ENCODE results near the gene NEDD9.

The NEDD9 gene

DNA sequence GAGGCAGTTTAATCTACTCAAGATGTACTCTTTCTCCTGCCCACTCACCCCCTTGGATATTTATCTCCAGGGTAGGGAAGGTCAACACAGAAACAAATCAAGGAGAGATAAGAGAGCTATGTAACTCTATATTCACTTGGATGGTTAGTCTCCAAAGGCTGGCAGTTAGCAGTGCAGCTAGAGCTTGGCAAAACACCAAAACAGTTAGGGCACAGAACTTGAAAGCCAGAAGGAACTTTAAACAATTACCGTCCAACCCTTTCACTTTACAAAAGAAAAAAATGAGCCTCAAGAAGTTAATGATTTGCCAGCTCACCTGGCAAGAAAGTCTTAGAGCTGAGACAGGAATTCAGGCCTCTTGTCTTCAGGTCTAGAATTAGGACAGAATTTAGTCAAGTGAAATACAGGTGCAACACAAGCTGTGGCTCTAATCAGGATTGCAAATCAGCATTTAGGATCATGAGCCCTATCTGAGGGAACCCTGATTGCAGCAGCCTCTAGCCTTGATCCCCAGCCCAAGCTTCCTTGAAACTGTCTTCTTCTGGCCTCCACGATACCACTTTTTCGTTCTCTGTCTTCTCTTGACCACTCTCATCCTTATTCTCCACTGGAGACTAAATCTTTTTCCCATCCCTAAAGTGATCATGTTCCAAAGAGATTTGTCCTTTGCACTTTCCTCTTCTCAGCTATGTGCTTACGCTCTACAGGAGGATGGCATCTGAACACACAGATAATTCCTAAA is 14.9 kb downstream of the NEDD9 start:
- no peak for FAIRE-seq

DNA sequence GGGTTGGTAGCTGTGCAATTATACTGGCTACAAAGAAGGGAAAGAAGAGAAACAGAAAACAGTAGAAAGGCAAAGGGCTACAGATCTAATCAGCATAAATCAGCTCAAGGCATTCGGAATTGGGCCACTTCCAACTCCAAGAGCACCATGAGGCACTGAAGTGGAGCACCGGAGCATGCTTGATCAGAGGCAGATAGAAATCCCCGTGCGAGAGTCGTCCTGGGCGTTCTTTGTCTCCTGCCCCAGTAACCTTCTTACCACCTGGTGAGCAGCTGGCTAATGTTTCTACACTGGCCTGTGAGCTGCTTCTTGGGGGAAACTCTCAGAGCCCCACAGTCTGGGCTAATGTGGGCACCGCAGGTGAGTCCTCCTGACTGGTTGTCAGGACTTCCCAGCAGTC is 16.7 kb downstream of the NEDD9 start:
- FAIRE-seq = no peak

DNA sequence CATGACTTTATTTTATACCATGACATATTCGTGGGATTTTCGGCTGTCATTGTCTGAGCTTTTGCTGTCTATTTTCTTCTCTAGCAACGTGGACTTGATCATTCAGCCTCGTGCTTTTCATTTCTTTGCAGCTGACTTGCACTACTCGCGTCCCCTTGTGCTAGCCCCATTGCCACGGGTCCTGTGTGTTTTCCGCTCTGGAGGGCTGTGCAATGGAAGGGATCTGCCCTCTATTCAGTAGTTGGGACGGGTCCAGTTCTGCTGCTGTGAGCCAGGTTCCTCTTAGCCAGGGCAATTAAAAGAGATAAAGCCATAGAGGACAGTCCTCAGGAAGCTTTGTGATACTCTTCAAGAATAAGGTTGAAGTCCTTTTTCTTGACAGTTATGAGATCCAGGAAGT is 17.6 kb downstream of the NEDD9 start:
- FAIRE-seq = no peak

DNA sequence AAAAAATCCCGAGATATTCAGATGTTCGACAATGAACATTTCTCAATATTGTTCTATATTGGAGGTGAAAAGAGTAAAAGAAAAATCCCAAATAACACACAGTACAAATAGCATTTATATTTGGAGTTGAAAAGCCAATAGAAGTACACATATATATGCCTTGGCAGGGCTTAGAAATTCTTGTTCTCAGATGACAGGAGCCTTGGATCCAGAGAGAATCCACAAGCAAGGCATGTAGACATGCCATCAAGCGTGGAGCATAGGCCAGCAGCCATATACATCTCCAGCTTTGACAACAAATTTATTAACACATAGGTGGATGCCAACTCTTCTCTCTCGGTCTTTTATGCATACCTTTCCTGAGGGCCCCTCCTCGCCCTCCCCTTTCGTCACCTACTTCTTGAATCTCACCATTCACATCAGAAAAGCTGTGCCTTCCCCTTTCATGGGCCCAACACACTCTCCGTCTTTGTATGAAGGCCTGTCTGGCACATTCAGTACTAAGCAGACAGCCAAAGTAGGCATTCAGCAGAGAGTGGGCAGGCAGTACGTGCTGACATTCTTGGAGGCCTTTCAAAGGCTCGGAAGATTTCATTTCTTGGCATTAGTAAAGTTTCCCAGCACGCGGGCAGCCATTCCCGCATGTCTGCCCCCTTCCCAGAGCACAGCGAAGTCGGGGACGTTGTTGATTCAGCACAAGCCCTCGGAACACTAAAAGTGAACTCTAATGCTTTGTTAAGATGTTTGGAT is 18.2 kb downstream of the NEDD9 start:
- FAIRE-seq = no peak

DNA sequence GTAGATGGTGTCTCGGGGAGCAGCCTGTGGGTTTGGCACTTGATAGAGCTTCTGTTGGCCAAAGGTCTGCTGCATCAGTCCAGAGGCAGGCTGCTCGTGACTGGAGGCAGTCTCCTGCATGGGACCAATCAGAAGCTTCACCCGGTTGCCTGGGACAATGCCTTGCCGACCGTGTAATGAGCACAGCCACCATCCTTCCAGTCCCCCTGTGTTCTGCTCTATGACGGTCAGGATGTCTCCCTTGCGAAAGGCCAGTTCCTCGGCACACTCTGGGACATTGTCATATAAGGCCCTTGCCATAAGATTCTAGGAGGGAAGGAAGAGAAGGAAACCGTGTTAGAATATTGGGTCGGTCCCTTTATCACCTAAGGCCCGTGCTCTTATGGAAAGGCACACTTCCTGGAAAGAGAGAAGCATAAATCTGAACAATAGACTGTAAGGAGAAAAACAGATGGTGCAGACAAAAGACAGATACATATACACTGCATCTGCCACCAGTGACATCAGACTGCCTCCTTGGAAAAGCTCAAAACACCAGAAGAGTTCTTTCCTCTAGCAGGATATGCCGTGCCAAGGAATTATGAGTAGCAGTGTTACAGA is 18.9 kb downstream of the NEDD9 start:
- no peak for FAIRE-seq

DNA sequence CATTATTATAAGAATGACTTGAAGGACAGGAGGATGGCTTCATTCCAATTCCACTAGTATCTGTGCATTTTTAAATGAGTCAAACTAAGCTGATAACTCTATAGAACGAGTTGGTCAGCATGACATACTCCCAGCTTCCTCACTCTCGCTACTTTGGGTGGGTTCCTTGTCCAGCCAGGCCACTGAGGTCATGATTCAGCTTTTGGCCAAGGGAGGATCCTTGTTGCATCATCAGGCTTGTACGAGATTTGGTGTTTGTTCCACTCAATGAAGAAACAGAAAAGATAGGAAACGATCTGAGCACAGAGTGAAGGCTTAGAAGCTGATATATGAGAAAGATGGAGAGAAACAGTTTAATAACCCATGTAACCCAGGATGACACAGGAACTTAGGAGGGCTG is 19.8 kb downstream of the NEDD9 start:
- no peak for FAIRE-seq

DNA sequence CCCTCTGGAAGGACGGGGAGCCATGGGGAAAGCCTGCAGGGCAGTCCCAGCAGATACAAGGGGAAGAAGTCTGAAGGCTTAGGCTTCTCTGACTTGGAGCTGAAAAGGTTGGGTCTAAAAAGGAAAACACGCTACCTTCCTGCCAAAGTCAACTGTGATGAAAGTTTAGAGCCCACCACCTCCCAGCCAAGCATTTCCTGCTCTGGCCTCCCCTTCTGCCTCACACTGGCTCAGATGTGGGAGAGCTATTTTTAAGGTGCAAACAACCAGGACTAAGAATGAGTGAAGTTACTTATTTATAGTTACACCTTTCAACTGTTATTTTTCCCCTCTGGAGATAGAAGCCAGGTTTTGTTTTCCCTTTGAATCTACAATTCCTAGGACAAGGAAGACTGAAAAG is 21.2 kb downstream of the NEDD9 start:
- no peak for FAIRE-seq

DNA sequence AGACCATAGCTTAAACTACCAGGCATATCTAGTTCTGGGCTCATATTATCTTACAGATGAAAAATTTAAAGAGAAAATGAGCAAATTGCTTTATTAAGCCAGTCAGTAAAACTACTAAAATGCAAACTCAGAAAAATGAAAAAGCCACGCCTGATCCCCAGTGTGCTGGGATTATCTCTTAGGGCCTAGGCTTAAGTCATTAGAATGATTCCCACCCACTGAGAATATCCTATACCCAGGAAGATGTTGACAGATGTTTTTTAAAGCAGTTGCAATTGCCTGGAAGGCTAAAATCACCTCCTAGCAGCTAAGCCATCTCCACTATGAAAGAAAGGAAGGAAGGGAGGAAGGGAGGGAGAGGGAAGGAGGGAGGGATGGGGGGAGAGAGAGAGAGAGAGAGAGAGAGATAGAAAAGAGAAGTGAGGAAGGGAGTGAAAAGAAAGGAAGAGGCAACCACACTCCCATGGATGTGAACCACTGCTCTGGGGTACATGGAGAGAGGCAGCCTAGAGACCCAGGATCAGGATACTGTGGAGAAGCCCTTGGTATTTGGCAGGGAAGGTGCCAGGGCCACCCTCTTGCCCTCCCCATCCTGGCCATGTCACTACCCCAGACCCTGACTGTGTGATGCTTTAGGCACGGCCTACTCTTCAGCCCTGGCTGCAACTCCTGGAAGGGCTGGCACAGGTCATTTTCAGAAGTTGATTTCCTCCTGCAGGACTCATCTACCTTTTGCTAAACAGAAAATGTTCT is 21.9 kb downstream of the NEDD9 start:
- FAIRE-seq = no peak

DNA sequence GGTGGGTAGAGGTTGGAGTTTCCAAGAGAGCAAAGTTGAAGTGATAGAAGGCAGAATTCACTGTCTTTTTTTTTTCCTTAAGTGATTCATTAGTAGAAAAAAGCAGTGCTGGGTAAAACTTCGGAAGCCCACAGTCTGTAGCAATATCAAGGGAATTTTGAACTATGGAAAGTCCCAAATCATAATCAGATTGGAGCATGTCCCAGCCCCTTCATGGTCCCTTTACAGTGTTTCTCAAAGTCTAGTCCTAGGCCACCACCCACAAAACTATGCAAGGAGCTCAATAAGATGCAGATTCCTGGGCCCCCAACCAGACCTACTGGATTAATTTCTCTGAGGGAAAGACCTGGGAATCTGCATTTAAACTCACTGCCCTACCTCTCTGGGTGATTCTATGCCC is 22.6 kb downstream of the NEDD9 start:
- no peak for FAIRE-seq

DNA sequence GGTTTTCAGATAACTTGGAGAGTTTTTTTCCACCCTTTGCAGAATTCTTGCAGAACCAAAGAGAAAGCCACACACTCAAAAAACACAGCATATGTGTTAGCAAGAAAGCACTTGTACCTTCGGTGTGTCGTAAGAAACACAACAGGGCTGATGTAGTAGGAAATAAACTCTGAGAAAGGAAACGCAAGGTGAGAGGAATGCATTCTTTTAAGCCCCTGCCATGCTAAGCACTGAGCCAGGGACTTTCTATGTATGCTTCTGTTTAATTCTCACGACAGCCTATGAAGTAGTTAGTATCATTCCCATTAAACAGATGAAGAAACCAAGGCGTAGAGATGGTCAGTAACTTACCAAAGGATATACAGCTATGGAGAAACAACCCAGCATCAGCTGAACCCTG is 23.1 kb downstream of the NEDD9 start:
- FAIRE-seq = no peak

DNA sequence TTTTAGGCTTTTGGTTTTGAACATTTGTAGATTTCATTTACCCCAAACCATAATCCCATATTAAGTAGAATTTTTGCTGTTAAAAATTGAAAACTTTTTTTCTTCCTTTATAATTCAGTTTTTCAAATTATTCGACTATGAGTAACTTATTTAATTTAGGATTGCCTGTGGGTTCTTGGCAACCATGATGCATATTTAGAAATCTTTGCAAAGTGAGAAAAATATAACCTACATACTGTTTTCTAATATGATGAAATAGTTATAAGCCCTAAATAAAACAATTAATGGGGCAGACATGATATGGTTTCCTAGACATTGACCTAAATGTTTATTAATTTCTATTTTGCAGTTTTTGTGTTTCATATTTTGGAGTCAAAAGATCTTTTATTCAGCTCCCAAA is 23.6 kb downstream of the NEDD9 start:
- FAIRE-seq = no peak

DNA sequence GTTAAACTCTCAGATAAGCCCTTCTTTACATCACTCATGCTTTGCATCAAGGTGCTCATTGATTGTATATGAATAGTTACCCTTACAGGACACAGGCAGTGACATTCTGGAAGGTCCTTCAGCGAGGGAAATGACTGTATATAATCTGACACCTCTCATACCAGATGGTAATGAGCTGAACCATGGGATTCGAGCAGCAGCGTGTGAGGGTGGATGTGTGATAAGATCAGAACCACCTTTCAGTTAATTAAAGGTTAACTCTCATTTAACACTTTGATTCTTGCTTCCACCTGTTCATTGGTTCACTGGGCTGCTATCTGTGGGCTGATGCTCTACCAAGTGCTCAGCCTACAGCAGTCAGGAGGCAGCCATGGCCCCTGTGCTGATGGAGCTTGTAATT is 24.2 kb downstream of the NEDD9 start:
- FAIRE-seq = no peak

DNA sequence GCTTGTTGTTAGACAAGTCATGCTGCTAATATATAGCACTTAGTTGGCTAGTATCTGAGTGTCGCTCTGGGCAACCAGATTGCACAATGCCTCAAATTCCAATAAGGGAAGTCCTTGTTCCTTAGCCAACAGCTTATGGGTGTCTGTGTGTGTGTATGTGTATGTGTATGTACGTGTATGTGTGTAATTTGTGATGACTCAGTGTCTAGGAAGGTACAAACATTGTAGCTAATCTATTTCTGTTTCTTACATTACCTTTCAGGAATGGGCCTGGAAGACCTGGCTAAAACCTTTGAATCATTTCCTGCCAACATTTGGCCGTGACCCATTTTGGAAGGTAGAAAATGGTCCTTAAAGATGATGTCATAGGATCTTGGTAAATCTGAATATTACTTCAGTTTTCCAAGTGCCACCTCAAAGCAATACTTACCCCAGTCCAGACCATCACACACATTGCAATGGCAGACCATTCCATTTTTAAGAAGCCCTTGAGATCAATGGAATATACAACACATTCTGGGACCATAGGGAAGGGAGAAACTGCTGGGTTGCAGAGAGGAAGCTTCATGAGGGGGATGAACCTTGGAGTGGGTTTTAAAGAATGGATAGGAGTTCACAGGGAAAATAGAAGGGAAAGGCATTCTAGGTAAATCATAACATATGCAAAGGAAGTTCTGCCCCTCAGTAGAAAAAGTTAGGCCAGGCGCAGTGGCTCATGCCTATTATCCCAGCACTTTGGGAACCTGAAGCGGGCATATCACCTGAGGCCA is 25.1 kb downstream of the NEDD9 start:
- no peak for FAIRE-seq

DNA sequence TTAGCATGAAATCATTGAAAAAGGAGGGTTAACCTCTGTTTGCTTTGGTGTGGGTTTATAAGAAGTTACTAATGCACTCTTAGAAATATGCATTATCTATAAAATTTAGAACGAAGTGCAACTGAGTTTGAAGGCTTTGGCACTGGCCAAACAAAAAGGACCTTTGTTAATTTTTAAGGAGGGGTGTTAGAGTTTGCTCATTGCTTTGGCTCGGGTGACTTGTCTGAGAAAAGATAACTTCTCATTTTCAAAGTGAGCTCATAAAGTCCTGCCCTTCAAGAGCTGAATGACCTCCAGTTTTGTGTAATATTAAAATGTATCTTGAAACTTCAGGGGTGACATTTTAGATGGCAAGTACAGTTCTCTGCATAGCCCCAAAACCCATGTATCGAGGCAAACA is 25.9 kb downstream of the NEDD9 start:
- no peak for FAIRE-seq

DNA sequence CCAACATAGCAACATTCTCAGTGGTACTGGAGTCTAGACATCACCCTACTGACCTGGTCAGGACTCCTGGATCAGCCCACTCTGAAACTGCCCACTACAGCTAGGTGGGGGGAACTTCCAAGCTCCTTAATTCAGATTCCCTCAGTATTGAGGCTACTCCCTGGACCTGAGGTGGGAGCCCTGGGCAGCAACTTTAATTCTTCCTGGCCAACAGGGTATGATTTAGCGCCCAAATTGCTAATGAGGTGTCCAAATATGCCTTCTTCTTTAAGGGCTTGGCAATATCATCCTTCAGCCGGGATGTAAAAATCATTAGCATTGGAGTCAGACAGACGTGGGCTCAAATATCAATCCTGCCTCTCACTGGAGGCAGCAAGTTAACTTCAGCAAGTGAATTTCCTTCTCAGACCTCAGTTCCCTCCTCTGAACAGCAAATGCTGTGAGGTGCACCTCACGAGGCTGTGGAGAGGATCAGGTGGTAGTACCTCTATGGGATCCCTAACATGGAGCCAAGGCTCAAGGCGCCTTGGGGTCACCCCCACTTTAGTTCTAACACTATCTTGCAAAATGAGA is 27.6 kb downstream of the NEDD9 start:
- FAIRE-seq = no peak

DNA sequence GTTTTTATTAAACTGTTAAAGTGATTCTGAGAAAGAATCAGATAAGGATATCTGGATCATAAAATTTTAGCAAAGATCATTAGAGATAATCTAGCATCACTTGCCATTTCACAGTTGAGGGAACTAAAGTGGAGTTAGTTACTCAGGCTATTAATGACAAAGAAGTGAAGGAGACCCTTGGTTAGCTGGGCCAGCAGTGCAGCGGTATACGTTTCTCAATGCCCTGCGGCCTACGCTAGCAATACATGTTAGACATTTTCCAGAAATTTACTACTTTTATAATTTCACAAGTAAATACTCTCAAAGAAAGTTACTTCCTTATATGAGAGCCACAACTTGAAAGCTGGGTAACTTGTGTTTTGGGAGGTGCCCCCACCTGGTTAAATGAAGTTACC is 28.5 kb downstream of the NEDD9 start:
- FAIRE-seq = no peak

DNA sequence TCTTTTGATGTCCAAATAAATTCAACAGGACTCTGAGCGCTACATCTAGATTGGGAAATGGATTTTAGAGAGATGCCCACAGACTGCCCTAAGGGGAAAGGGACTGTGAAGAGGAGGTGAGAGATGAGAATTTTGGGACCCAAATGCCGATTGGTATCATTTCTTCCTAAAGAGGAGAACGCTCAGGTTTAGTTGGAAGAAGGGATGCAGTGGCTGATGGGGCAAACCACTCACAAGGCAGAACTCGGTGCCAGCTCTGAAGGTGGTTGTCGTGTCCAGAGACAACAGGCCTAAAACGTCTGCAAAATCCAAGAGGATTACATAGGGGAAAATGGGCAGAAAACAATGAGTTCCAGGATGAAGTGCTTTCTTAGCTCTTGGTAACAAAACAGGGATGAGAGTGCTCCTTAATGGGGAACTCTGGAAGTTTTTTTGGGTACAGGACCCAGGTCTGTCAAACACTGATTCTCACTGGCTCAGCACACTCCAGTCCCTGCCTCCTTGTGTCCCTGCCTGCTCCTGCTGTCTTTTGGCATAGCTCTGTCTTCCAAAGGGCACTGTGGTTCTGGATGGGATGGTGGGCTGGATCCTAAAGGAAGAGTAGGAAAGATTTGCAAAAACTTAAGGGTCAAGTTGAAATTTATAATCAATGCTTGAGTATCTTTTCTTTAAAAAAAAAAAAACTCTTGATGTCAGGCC is 29.0 kb downstream of the NEDD9 start:
- FAIRE-seq = no peak

DNA sequence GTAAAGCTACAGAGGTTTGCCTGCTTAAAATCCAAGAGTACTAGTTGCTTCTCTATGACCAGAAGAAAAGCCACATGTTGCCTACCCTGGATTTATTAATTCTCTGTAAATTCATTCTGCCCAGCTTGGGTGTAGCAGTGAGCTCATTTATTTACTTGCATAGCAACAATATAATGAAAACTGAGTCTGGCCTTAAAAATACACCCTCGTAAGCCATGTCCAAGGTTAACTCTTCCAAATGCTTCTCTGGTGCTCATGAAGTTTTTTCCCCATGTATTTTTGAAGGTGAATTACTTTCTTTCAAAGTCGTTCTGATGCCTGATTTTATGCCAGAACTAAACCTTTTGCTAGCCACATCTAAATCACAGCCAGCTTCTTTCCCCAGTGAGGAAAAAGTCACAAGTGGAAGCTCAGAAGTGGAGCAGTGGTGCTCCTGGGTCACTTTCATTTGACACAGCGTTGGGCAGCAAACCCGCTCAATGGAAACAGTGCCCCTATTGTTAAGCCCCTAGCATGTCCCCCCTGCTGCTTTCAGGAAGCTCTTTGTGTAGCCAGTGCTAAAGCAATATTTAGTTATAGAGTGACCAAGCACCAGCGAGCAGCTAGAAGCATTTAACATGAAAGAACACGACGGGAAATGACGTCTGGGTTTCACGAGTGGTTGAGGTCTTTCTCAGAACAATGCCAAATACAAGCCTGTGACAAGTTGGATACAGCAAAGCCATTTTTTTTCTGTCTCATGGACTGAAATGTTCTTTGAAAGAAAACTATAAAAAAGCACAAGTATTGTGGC is 29.8 kb downstream of the NEDD9 start:
- no peak for FAIRE-seq

DNA sequence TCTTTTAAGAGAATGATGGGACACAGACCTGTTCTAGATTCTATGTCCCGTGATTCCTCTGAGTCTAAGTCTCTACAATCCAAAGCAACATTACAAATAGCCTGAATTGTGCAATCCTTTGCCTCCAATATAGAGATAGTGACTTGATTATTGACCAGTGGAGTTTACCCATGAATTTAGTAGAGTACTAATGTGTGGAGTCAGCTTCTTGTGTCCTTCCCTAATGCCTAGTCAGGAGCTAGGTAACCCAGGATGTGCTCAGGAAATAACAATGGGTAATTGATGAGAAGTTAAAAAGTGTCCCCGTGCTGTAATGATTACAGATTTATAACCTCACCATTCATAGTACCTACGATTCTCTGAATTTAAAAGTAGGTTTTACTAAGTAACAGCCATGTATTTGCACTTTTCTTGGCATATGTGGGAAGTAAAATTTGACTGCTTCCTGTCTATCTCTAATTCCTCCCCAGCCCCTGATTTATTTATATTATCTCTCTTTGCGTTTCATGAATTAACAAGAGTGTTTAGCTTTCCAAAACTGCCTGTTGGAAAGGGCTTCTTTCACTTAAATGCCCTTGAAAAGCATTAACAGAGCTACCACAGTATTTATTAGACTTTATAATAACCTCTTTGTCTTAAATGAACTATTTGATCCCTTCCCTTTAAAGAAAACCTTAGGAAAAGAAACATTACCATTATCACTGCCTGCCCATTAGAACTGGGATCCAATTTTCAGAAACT is 30.5 kb downstream of the NEDD9 start:
- FAIRE-seq = no peak

DNA sequence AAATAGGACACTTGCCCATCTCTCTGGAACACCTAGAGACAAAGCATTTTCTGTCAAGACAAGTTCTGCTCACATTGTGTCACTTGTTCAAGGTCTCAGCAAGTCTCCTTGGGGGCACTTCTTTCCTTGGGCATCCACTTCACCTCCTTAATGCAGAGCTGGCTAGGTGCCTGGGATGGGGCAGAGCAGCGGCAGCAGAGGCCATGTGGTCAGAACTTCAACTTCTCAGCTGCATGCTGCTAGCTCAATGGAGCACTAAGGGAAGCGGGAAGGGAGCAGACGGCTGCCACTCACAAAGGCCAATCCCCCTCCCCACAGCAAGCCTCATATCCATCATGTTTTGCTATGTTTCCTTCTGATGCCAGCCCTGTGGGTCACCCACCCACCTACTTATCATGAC is 31.5 kb downstream of the NEDD9 start:
- FAIRE-seq = no peak
